Activated naive CD4-positive, alpha-beta T cell treated with anti-CD3 and anti-CD28 coated beads, Interleukin-2, amount 50 U/mL, for 16 hours (primary cell): Measurements from ENCODE around the gene SDK1.
"Not testable (repeated sequence)": the region's sequence is repeated elsewhere in the genome, so short reads cannot be mapped to it uniquely, and the experiment has no call there.

Experiments used
- DNase-seq: peaks from one replicate; pipeline ENCODE4 v3.0.0-alpha.2; 2020

Gene SDK1

GRCh38 chr7:3896169-3896765, 595.2 kb downstream of the SDK1 start:
- no peak for DNase-seq

- DNase-seq = peak; percentile 47
Measured at GRCh38 chr7:3897430-3898372, 596.6 kb downstream of the SDK1 start.

DNA sequence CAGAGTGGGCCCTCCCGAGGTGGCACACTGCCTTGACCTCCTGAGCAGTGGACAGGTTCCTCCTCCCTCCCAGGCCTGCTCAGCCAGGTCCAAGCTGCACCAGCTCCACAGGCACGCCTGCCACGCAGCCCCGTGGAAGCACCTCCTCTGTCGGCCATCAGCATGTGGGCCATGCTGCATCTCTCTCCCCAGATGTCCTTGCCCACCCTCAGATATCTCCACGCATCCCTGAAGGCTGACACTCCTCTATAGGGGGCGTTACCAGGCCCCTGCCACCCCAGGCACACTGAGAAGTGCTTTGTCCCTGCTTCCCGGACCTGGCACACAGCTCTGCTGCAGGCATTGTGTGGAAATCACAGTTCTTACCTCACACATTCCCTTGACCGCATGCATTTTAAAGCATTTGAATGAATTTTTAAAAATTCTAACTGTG, 598.5 kb downstream of the SDK1 start:
- DNase-seq = no peak

GRCh38 chr7:3908153-3908552, 607.1 kb downstream of the SDK1 start:
- no peak for DNase-seq

DNA sequence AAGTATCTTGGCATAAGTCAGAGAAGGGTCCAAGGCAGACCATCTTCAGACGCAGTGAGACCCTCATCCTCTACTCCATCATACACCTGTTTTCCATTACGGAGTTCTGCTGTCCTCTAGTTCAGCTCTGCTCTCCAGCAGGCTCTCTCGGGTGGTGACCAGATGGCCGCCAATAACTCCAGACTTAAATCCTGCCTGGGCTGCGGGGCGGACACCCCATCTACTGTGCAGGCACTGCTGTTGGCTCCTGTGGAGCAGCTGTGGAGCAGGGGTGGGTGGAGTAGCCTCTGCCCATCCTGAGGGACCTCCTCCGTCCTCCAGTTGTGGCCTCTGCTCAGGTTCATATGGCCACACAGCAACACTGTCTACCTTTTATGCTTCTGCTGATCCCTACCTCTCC, 608.1 kb downstream of the SDK1 start:
- DNase-seq = no peak

DNA sequence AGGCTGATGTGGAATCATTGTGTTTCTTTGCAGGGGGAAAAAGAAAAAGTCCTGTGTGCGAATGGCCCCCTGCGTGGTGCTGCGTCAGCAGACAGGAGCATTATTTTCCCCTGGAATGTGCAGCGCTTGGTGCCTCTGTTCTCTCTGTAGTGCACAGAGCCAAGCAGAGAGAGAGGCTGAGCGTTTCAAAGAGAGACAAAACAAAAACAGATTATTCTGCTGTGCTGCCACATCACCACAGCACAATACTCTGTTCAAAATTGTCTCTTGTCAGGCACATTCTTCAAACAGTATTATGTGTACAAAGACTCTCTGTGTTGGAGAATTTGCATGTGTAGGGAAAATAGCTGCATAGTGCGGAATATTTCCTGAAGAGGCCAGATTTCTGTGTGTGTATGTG, 609.0 kb downstream of the SDK1 start:
- no peak for DNase-seq

DNA sequence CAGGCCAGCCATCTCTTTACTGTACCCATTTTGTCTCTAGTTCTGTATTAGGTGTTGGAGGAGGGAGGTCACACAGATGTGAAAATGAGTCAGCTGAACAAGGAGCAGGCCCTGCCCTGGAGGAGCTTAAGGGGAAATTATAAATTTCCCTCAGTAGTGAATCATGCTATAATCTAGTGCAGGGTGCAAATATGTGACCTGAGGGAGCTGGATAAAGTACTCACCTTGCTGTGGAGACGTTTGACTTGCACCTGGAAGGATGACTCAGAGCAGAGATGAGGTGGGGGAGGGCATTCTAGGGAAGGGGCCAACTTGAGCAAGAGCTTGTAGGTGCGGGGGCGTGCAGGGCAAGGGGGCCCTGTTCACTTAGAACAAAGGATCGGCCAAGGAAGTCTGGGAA, 610.6 kb downstream of the SDK1 start:
- DNase-seq = no peak

DNA sequence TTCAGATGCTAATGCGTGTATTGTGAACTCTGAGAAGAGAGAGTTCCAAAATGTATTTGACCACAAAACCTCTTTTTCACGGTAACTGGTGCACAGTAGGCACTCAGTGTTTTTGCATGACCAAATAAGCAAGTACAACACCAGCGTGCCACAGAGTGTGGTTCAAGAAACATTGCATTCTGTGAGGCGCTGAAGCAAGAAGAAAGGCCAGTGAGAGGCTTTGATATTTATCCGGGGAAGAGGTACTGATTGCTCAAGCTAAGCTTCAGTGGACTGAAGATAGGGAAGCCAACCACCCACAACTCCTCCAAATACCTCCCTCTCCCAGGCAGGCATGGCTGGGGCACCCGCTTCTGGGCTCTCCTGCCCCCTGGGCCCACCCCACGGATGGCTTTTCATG, 611.2 kb downstream of the SDK1 start:
- no peak for DNase-seq

DNA sequence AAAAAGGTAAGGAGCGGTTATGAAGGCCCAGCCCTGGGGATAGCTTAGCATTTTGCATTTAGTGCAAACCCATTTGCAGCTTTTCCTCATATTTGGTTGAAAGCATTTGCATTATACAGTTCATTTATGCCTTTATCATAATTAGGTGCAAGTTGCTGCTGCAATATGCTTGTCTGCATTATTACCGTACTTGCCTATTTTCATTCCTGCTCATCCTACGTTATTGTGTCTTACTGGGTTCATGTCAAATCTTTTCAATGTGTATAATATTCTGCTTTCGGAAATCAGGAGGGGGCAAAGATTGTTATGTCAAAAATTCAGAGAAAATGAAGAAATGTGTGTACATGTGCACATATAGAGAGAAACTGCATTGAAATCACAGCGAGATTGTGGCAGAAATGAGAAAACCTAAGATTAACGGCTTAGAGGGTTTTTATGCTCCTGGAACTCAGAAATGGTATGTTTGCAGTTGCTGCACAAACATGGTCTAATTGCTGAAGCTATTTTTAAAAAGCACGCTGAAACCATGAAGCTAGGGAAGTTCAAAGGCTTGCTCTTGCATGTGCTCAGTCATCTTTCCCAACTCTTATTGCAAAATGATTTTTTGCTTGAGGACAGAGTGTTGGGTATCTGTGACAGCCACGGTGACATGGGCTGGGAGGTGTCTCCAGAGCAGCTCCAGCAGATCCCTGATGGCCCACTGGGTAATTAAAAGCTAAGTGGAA, 613.2 kb downstream of the SDK1 start:
- DNase-seq = no peak

DNA sequence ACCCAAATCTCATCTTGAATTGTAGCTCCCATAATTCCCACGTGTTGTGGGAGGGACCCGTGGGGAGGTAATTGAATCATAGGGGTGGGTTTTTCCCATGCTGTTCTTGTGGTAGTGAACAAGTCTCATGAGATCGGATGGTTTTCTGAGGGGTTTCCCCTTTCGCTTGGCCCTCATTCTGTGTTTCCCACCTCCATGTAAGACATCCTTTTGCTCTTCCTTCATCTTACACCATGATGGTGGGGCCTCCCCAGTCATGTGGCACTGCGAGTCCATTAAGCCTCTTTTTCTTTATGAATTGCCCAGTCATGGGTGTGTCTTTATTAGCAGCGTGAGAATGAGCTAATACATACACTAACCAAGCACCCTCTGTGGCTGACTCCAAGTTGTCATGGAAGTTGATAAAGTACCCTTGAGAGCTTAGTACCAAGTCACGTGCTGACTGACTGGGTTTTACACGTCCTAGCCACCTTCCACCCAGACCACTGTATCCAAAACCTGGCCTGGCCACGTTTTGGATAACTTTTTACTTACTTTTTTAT, 614.4 kb downstream of the SDK1 start:
- no peak for DNase-seq

DNA sequence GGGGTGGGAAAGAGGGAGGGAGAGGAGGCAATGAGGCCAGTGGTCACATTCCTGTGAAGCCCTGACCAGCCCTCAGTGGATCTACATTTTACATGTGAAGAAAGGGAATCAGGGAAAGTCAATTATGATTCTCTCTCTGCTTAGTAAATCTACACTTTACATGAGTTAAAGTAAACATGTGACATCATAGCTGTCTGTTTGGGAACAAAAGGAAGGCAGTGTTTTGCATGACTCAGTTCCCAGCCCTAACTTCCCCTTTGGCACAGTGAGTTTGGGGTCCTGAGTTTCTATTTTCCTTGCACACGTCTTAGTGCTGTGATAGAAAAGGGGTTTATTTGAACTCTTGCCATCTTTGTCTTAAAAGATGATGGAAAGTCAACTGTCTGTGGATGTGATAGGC, 615.1 kb downstream of the SDK1 start:
- DNase-seq = no peak

GRCh38 chr7:3917436-3917835, 616.4 kb downstream of the SDK1 start:
- no peak for DNase-seq

DNA sequence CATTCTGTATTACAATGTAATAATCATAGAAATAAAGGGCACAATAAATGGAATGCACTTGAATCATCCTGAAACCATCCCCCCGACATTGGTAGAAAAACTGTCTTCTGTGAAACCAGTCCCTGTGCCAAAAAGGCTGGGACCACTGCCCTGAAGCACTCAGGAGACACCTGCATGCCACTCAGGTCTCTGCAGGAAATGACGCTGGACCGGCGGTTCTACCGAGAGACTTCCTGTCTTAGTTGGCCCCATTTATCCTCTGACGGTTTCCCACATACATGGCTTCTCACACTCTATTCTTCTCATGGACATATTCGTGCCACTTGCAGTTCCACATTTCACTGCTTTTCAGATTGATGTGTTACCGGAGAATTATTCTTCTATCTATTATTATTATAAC, 617.5 kb downstream of the SDK1 start:
- no peak for DNase-seq

- DNase-seq = no peak
Measured at GRCh38 chr7:3922175-3922635, 621.2 kb downstream of the SDK1 start.

- DNase-seq = no peak
Measured at GRCh38 chr7:3923307-3923918, 622.4 kb downstream of the SDK1 start.

DNA sequence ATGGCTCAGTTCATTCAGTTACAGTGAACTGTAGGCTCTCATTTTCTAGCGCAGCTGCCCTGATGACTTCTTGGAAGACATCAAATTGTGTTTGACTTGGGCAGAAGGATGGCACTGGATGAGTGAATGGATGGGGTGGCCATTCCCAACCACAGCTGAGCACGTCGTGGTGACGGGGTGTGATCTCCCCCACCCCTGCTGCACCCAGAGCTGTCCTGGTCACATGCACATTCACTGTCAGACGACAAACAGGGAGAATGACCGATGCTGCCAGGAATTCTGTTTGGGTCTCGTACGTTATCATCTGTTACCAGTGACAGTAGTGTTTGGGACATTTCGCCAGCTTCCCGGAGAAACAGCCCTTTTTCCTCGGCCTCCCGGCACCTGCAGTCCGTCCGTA, 623.2 kb downstream of the SDK1 start:
- DNase-seq = no peak

DNA sequence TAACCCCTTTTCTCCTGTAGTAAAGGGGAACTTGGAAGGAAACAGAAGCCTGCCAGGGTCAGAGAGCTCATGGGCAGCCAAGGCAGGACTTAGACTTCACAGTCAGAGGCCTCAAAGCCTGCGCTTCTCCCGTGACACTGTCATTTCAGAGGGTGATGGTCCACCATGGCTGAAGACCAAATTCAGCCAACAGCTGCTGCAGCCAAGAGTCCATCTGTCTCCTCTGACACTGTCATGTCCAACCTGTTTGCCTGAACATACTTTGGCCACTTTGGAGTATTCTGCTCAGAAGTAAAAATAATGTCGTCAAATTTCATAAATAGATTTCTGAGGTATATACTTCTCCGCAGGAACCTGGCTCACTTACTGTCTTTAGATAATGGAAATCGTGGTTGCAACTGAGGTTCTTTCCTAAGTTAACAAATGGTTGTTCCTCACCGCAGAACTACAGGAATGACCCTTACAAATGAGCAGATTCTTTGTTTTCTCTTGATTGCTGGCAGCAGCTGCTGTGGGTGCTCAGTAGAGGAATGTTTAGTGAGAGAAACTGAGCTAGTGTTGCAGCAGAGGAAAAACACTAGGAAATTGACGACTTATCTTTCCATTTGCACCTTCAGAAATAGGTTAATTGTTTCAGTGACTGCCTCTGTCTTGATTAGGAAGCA, 626.5 kb downstream of the SDK1 start:
- DNase-seq = no peak

DNA sequence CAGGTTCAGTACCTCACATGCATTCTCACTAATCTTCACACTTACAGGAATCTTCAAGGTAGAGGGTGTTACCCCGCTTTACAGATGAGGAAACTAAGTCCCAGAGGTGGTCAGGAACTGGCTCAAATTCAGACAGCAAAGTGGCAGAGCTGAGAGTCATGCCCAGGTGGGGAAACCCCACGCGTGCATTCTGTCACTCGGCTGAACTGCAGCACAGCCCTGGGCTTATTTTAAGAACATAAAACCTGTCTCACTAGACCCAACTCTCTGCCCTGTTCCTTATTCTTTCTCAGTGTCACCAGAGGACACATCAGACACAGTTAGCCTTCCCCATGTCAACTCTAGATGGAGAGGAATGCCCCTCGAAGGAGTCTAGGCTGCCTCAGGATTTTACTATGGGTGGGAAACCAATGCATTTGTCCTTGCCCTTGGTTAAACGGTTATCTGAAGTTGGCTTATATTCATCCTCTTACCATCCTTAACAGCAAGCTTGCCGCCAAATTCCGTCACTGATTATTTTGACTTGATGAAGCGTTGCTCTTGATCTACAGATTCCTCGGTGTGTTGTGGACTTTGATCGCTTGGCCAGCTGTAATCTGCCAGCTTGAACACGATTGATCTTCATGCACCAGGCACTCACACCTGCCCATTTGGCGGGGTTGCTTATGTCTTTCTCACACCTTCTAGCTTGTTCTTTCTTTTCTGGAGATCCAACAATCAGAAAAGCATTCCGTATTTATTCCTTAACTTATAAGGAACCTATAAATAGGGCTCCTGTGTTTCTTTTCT, 627.9 kb downstream of the SDK1 start:
- no peak for DNase-seq

DNA sequence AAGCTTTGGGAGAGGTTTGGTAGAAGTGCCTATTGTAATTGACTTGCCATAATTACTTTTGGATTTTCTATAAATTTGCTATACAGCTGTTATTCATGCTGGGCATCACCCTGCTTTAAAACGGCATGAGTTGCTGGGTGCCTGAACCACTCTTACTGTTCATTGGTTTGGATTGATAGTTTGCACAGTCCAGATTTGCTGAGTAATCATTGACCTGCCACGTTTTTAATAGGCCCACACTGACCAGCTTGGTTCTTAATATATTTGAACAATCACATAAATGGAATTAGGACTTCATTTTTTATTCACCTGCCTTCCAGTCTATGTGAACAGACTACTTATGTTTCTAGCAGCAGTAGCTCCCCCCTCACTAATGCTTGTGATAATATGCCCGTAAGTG, 630.8 kb downstream of the SDK1 start:
- DNase-seq = no peak

DNA sequence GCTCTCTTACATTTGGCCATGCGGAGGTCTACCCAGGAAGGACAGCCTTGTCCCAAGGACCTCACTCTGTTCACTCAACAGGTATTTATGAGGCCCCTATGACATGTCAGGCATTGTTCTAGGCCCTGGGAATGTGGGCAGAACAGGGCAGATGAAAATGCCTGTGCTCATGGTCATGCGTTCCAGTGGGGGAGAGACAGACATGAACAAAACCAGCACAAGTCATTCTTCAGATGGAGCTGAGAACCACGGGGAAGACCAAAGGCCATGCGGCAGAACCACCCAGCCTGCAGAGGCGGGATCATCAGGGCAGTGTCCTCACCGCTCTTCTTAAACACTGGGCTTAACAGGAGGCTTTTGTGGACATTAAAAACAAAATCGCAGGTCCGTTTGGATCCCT, 636.1 kb downstream of the SDK1 start:
- DNase-seq = no peak

- DNase-seq = no peak
Measured at GRCh38 chr7:3937605-3938004, 636.6 kb downstream of the SDK1 start.

DNA sequence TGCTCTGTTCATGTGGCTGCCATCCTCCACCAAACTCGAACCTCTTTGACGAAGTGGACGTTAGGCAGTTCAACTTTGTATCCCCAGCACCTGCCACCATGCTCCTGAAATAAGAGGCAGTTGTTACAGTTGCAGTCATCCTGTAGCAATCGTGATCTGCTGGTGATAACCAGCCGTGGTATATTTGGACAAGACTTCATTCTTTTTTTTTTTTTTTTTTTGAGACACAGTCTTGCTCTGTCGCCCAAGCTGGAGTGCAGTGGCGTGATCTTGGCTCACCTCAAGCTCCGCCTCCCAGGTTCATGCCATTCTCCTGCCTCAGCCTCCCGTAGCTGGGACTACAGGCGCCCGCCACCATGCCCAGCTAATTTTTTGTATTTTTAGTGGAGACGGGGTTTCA, 640.7 kb downstream of the SDK1 start:
- not testable (repeated sequence) for DNase-seq
